IPS DF 4.7 (cell line): Measurements from ENCODE around the gene IGFBPL1.
"Not testable (repeated sequence)": the region's sequence is repeated elsewhere in the genome, so short reads cannot be mapped to it uniquely, and the experiment has no call there.

Experiments
- DNase-seq: peaks from one replicate; pipeline ENCODE4 v3.0.0-alpha.2; 2013; ENCODE audit warnings: low spot score; ENCODE audit errors: extremely low read depth

Gene IGFBPL1

DNA sequence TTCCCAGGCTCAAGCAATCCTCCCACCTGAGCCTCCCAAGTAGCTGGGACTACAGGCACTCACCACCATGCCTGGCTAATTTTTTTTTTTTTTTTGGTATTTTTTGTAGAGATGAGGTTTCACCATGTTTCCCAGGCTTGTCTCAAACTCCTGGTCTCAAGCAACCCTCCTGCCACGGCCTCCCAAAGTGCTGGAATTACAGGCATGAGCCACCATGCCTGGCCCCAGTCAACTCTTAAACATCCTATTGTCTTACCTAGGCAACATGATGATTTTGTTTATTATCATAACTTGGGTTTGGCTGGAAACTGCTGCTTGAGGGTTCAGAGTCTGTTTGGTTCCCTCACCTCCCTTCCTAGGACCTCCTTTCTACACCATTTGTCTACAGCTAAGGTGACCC, 25.1 kb downstream of the IGFBPL1 start:
- DNase-seq: not testable (repeated sequence)

DNA sequence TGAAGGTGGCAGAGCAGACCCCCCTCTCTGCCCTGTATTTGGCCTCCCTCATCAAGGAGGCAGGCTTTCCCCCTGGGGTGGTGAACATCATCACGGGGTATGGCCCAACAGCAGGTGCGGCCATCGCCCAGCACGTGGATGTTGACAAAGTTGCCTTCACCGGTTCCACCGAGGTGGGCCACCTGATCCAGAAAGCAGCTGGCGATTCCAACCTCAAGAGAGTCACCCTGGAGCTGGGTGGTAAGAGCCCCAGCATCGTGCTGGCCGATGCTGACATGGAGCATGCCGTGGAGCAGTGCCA, 27.9 kb downstream of the IGFBPL1 start:
- DNase-seq: no peak

GRCh38 chr9:38395653-38396370, 28.4 kb downstream of the IGFBPL1 start:
- no peak for DNase-seq

DNA sequence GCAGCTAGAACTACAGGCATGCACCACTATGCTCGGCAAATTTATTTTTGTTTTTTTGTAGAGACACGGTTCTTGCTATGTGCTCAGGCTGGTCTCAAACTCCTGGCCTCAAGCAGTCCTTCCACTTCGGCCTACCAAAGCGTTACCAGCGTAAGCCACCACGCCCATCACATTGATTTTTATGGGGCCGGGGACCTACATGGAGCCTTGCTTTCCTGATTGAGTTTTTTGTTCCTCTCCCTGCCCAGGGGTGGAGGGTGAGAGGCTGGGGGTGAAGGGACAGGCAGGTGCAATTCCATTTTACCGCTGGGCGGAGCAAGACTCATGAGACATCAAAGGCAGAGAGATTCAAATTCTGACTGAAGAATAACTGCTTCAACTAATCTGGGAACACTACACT, 29.8 kb downstream of the IGFBPL1 start:
- DNase-seq: no peak

GRCh38 chr9:38393128-38393796, 31.0 kb downstream of the IGFBPL1 start:
- DNase-seq: no peak

GRCh38 chr9:38392235-38393127, 31.8 kb downstream of the IGFBPL1 start, which contains the start of gene ALDH1B1:
Gene ALDH1B1, plus strand, starts transcription at chr9:38392702. Its CDS starts 3,047 bp downstream, at chr9:38395749.
- DNase-seq: peak; percentile 82

DNA sequence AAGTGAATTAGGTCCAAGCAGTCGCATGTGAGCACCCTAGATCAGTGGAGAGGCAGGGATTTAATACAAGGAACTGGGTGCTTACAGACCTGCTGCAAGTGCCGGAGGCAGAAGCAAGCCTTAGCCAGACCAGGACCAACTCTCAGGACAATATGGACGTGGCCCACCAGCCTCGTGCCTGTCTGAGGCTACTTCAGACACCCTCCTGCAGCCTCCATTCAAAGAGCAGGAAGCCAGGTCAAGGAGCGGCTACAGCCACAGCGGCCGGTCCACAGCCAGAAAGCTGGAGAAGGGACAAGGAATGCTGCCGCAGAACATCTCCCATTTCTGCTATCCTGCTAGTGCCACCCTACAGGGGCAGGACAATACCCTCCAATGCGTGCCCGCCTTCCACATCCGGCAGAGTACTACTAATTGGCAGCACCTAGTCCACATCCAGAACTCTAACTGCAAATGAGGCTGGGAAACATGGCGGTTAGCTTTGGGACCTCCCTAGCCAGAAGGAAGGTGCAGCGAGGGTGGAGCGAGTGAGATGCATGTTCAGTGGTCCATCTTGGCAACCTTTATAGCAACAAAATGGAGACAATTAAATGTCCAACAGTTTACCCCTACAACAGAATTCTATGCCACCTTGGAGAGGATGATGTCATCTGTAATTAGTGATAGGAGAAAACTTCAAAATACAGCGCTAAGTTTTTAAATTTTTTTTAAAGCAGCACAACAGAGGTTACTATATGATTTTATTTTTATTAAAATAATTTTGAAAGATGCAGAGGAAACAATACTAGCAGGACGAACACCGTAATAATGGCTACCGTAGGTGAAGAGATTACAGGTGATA, 32.8 kb downstream of the IGFBPL1 start:
- DNase-seq: no peak

DNA sequence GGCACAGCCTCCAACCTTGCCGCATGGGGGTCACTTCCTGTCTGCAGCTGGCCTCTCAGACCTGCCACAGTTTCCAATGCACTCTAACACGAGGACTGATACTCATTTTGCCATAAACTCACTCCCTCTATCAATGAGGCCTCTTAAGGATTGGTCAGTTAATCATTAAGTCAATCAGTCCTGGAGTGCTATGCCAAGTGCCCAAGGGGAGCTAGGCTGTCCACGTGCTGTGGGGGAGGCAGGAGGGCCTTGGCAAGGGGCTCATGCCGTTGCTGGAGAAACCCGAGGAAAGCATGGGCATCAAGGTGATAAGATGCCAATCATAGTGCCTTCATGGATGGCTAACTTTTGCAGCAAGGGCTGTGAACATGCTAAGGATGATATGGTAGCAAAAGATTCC, 33.4 kb downstream of the IGFBPL1 start:
- no peak for DNase-seq

GRCh38 chr9:38390442-38390841, 33.8 kb downstream of the IGFBPL1 start:
- DNase-seq: no peak

- DNase-seq: no peak
These were observed 34.9 kb downstream of the IGFBPL1 start for GRCh38 chr9:38389313-38389712.

GRCh38 chr9:38388283-38389223, 35.7 kb downstream of the IGFBPL1 start:
- DNase-seq: no peak

DNA sequence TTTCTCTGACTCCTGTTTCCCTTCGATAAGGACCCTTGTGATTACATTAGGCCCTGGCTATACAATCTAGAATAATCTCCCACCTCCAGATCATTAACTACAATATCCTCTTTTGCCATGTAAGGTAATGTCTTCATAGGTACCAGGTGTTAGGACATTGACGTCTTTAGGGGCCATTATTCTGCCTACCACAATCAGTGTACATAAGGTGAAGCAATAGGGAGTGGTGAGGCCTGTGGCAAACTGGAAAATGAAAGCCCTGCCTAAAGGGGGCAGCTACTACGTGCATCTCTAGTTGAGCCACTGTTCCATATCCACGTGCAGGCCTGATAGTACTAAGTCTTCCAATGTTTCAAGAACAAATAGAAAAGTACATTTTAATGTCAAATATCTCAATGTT, 36.5 kb downstream of the IGFBPL1 start:
- DNase-seq: no peak

DNA sequence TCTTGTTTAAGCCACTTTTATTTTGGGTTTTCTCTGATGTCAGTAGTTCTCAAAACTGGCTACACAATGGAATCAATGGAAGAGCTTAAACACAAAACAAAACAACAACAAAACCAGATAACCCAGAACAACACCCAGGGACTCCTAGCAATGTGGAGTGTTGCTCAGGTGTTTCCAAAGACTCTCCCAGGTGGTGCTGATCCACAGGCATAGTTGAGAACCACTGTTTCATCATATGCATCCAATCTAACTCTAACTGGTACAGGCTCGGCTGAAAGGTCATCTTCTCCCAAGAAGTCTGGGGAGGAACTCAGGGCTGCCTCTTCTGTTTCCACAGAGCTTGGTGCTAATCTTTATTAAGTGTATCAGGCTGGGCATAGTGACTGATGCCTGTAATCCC, 37.2 kb downstream of the IGFBPL1 start:
- no peak for DNase-seq

DNA sequence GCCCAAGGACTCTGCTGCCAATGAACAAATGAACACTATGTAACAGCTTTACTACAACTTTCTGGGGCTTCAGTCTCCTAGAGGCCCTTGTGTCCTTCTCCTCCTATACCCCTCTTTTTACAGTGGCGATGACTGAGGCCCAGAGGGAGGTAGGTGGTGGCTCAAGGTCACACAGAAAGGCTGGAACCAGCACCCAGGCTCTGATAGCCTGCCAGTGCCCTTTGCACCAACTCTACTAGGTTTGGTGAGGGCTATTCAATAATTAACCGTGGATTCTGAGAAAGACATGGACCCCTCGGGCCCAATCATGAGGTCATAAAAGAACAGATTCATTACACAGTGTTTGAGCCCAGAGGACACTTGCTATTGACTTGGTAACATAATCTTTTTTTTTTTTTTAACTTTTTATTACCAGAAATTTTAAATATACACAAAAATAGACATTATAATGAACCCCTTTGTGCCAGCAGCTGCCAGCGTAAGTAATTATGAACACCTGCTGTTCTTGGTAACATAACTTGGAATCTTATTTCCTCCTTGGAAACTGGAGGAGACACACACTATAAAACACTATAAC, 37.8 kb downstream of the IGFBPL1 start:
- no peak for DNase-seq

DNA sequence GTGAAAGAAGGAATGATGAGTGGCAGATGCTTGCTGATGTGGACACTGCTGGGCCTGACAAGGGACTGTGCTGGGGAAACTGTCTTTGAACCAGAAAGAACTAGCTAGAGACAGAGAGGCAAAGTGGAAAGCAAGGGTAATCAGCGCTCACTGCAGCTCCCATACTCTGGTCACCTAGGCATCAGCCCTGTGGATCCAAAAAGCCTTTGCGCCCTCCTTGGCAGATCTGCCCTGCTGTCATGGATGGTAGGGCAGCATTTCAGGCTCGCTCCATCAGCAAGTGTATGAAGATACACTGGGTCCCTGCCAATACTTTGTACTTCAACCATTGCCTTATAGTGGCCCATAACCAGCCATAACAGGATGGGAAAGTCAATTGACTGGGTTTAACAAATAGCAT, 38.4 kb downstream of the IGFBPL1 start:
- no peak for DNase-seq

DNA sequence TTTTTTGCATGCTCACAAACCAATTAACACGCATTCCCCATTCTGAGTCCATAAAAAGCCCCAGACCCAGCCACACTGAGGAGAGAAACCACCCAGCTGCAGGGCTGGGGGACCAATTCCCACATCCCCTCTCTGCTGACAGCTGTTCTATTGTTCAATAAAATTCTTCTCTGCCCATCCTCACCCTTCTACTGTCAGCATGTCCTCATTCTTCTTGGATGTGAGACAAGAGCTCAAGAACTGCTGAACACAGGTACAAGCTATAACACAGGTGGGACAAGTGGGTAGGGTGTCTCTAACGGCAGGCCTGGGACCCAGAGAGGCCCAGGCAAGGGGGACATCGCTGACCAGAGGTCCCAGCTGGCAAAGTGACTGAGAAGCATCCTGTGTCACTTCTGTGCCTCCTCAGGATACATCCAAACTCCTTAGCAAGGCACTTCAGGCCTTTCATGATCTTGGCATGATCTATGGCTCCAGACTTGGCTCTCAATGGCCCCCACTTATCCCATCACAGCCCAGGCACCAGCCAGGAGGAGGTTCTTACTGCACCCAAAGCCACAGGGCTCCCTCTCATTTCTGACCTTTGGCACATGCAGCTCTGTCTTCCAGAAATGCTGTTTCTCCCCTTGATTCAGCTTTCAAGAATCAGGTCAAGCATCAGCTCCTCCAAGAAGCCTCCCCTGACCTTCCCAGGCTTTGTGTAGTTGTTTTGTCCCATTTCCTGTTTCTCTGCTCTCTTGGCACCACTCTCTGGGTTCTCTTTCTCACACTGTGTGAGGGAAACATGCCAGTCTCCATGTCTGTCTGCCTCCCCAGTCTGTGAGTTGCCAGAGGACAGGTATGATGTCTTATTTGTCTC, 39.0 kb downstream of the IGFBPL1 start:
- no peak for DNase-seq

GRCh38 chr9:38382141-38382540, 42.1 kb downstream of the IGFBPL1 start:
- no peak for DNase-seq

- no peak for DNase-seq
These were observed 43.3 kb downstream of the IGFBPL1 start for GRCh38 chr9:38380872-38381534.
